ENCODE results near the gene TARBP1. TPM values are rescaled to one million over a fixed set of nuclear protein-coding genes. Genes with fewer than 3 reads are reported as not detected.
"Not testable (repeated sequence)": the region's sequence is repeated elsewhere in the genome, so short reads cannot be mapped to it uniquely, and the experiment has no call there.

Gene TARBP1
- 22.9 TPM for total RNA-seq (ENCODE audit: insufficient read depth, low replicate concordance)

- peak; percentile 81 for DNase-seq (ENCODE audit: low spot score)
Observed at GRCh38 chr1:234478481-234479309, at the start of gene TARBP1. Gene TARBP1 (minus strand): TSS chr1:234479179. CDS start chr1:234479103, 76 bp downstream.

DNA sequence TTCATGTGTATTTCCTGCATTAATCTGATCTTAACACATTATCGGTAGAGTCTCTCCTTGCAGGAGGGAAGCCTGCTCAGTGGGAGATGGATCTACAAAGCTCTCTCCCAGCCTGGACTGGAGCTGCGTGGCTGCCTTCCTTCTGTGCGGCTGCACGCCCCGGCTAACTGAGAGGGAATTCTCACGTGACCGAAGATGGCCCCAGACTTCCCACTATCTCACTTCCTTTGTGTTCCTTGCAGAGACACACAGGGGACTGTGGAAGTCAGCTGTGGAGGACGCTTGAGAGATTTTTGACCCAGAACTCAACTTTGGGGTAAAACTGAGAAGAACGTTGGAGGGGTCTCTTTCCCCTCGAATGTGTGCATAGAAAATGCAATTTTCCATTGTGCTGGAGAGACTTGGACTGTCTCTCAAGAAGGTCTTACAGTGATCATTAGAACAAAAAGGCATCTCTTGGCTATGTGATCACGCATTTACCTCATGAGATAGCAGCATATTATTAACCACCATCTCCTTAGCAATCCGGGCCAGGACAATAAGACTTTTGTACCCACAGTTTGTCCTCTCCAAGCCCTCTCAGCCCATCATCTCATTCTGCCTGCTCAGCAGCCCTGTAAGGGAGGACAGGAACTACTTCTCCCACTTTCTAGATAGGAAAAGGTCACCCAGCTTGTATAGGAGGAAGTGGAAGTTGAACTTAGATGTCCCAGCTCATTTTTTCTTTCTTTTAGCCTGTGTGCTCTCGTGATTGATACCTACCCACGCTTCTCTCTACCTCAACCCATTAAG, 49.3 kb upstream of the TARBP1 start:
- DNase-seq (ENCODE audit: low spot score): no peak

- no peak for DNase-seq (ENCODE audit: low spot score)
Observed at GRCh38 chr1:234527346-234527745, 48.4 kb upstream of the TARBP1 start.

- no peak for DNase-seq (ENCODE audit: low spot score)
Observed at GRCh38 chr1:234526922-234527321, 47.9 kb upstream of the TARBP1 start.

- DNase-seq (ENCODE audit: low spot score): no peak
Observed at GRCh38 chr1:234525099-234525799, 46.3 kb upstream of the TARBP1 start.

DNA sequence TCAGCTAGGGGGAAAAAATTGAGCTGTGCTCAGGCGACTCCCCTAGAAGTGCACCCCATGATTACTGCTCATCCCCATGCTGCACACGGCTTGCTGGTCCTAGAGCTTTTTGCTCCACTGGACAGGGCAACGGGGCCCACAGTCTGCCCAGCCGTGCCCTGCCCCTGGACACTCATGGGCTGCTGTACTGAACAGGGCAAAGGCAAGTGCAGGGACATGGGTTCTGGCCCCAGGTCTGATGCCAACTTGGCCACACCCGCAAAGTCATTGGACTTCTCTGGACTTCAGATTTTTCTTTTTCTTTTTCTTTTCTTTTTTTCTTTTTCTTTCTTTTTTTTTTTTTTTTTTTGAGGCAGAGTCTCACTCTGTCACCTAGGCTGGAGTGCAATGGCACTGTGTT, 42.9 kb upstream of the TARBP1 start:
- DNase-seq (ENCODE audit: low spot score): no peak

DNA sequence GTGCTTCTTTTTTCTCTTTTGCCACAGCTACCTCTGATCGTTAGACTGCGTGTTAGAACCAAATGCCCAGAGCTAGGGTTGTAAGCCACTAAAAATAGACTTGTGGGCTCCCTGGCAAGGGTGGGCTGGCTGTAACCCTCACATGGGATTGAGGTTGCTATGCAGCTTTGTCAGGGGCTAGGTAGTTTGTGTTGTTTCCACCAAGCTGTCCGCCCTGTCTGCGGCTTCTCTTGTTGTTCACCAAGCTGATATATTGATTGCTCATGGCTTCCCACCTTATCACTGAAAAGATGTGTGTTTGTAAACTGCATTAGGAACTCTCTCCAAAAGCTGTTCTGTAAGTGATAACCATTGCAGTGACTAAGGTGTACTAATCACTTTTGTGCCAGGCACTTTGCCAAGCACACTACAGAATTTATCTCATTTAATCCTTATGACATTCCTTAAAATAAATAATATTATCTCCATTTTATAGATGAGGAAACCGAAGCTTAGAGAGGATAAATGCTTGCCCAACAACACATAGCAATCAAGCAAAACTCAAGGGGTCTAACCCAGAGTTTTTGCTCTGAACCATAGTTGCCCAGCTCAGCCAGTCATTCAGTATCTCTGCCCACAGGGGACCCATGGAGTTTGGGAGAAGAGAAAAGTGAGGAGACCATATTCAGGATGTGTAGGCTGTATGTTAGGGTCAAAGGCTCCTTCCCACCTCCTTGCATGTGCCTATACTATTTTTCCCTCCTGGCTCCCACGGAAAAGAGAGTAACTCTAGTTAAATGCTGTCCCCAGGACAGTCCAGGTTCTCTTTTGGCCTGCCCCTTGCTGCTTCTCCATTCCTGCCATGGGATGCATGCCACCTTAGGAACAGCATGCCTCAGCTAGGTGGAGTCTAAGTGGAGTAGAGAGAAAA, 42.2 kb upstream of the TARBP1 start:
- DNase-seq (ENCODE audit: low spot score): no peak

DNA sequence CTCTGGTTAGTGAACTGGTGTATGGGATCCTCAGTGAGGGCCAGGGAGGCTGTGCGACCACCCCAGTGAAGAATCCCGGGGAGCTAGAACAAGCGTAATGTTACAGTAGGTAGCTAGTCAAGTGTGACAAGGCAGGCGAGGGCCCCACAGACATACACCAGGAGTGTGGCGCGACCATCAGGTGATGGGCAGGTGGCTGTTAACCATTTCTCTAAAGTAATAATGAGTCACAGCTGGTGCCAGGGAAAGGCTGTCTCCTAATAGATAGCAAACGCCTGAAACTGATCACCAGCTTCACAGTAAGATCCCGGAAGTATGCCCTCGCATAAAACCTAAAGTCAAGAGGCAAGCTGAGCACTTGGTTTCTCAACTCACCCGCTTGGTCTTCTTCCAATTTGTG, 40.5 kb upstream of the TARBP1 start:
- DNase-seq (ENCODE audit: low spot score): no peak

- DNase-seq (ENCODE audit: low spot score): no peak
Observed at GRCh38 chr1:234518876-234519275, 39.9 kb upstream of the TARBP1 start.

DNA sequence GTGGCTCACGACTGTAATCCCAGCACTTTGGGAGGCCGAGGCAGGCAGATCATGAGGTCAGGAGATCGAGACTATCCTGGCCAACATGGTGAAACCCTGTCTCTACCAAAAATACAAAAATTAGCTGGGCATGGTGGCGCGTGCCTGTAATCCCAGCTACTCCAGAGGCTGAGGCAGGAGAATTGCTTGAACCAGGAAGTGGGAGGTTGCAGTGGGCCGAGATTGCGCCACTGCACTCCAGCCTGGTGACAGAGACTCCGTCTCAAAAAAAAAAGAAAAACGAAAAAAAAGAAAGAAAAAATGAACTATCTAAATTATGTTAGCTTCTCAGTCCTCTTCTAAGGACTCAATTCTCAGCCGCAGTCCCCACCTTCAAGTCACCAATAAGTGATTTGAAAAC, 39.1 kb upstream of the TARBP1 start:
- DNase-seq (ENCODE audit: low spot score): not testable (repeated sequence)

DNA sequence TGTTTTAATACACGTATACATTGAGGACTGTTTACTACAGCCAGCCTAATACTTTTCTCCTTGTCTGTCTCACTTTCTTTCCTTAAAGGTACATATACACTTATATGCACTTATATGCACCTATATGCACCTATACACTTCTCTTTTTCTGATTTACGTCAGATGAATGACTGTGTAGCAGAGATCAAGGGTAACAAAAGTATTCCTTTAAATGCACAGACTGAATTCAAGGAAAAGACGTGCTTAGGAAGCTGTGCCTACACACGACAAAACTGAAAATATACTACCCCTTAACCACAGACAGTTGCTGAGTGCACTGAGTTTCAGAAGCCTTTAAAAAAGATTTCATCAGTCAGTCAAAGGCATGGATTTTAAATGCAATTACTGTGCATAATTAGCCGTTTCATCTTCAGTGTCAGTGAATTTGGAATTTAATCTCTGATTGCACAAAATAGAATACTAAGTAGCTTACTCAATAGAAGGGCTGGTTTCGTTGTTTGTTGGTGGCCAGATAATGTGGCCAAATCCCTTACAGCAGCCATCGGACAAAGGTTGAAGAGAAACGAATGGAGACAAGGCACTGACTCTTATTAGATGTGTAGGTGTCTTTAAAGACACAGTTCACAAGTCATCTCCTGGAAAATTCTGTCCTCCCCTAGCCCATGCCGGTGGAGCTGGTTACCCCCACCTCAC, 38.3 kb upstream of the TARBP1 start:
- DNase-seq (ENCODE audit: low spot score): no peak

DNA sequence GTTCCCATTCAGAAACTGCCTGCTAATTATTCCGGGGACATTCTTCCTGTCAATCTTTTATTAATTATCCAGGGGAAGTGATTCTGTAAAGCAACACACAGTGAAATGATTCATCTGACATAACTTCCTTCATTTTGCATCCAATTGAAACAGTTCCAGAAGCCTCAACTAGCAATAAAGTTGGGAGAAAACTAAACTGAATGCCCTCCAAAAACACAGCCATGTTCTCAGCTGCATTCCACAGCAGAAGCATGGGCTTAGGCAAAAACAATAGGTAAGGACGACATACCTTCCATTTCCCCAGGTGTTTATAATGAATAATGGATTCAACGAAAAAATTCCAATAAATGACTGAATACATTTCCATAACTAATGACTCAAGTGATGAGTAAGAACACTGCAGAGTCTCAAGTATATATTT, 36.9 kb upstream of the TARBP1 start:
- DNase-seq (ENCODE audit: low spot score): no peak

DNA sequence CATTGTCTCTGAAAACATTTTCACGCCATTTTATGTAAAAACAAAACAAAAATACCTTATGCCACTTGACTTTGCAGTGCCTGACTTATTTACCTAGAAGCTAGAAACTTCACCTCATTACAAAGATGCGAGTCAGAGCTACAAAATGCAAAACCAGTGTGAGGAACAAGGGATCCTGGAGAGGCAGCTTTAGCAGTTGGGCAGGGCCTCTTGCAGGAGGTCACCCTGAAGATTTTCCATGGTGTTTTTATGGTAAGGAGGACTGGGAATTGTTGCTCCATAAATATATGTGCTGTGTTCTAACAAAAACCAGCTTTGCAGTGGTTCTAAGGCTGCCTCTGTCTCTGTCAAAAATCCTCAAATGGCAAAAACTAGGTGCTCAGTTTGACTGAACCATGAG, 36.4 kb upstream of the TARBP1 start:
- peak; percentile 50 for DNase-seq (ENCODE audit: low spot score)

DNA sequence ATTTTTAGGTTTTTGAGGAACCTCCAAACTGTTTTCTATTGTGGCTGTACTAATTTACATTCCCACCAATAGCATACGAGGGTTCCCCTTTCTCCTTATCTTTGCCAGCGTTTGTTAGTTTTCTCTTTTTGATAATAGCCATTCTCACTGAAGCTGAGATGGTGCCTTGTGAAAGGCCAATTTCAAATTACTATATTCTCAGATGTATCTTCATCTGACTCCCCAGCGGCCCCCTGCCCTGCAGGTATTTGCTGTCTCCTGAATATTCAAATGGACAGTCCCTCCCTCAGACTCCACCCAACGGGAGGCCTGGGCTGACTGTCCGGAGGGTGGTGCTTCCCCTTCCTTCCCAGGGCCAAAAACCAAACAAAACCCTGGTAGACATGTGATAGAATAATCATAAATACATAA, 33.5 kb upstream of the TARBP1 start:
- no peak for DNase-seq (ENCODE audit: low spot score)

DNA sequence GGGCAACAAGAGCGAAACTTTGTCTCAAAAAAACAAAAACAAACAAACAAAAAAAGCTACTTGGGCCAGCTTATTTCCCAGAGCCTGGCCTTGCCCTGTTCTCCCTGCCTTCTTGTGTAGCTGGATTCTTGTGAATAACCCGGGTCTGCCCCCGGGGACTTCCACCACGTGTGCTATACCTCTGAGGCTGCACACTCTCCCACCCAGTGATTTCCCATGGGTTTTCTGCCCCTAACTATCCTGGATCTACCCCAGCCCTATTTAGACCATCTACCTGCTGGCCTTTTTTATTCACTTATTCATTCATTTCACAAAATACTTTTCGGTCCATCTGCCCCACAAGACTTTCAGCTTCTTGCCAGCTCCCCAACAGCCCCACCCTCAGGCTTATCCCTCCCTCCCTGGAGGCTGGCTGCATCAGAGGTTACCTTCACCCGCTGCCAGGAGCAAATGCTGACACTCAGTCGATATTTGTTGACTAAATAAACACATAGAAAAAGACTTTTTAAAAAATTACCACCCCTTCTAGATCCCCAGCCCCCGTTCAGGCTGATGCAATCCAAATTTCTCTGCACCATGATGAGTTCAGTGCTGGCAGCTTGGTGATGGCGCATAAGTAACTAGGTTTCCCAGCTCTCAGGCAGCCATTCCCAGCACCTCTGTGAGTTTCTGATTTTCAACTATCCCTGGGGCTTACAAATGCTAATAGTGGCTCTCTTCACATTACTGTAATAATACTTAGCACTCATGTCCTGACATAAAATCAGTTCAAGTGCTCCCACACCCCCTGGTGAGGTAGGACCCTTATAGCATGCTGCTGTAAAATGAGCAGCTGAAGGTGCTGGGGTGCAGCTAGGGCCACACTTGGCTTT, 30.7 kb upstream of the TARBP1 start:
- no peak for DNase-seq (ENCODE audit: low spot score)

DNA sequence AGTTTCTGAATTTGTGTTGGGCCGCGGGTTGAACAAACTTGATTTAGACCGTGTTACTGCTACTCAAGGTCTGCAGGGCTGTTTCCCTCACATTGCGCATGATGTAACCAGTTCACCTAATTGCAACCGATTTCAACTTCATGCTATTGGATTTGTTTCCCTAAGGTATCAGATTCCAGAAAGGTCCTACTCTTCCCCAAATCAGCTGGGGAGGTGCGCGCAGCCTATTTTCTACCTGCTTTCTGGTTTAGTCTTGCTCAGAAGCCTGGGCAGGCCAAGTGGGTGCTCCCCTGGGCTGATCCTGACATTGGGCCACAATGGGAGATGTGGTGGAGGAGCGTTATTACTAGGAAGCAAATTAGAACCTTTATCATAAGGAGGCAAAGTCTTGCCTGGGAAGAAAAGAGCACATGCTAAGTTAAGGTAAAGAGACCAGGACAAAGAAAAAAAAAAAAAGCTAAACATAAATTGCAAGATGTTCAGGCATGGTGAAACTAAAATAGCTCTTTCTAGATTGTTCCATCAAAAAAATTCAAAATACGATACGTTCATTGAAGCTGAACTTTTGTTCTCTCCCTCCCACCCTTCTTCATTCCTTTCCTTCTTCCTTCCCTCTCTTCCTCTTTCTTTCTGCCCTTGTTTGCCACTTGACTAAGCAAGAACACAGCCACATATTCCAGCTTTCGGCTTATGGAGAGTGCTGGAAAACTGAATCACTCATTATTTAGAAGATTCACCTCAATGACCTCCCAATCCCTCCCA, 28.8 kb upstream of the TARBP1 start:
- DNase-seq (ENCODE audit: low spot score): no peak

GRCh38 chr1:234507089-234507488, 28.1 kb upstream of the TARBP1 start:
- DNase-seq (ENCODE audit: low spot score): no peak

DNA sequence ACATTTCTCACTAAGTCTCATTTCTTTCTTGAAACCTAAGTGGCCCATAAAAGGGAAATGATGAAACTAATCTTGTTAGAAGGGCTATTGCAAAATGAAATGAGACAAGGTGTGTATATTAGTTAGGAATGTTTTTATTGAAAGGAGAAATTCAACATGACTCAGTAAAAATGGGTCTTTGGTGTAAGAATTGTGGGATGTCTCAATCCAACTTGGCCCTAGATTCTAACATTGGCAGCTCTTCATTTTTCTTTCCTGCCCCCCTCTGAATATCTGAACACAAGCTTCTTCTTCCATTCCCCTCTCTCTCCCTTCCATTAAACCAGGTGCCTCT, 26.8 kb upstream of the TARBP1 start:
- DNase-seq (ENCODE audit: low spot score): no peak
